ENCODE measurements around the gene CKMT2.

The CKMT2 gene

DNA sequence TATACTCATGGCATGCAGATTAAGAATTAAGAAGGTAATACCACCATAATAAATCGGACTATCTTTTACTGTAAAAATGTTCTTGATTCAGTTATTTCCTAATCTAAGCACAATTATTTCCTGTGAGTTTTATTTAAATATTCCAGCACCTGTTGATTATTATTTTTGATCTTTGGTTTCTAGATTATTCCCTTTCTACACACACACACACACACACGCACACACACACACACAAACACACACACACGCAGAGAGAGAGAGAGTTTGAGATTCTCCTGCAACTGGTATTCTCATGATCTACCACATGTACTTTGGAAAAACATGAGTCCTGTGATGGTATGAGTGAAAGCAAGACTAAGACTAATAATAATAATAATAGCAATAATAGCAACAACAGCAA lies 17.0 kb upstream of the CKMT2 start:
- DNase-seq (ENCODE audit: low spot score) = no peak

DNA sequence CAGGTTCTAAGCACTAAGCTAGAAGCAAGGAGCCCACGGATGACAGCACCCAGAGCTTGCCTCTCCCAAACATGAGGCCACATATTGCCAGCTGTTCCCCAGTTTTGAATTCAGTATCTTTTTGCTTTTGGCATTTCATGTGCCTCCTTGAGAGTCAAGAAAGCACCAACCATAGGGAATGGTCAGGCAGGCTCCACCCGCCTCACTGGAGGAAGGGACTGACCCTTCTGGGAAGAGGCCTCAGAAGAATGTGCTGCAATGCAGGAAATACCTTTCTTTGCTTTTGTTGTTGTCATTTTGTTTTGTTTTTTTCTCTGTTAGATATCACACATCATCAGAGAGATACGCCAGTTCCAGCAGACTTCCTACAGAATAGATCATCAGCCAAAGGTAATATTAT lies 13.7 kb upstream of the CKMT2 start:
- no peak for DNase-seq (ENCODE audit: low spot score)

DNA sequence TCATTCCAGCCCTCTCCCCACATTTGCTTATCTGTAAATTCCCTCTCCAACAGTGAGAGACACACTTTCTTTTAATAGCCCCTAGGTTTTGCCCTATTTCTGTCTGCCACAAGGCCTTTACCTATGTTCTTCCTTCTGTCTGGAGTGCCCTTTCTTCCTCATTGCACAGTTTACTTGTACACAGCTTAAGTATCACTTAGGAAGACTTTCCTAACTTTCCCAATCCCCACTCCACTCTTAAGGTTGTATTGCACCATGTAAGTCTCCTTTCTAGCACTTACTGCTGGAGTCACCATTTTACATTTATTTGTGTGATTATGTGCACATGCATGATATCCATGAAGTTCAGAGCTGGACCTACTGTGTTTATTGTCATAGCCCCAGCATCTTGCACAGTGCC lies 10.8 kb upstream of the CKMT2 start:
- no peak for DNase-seq (ENCODE audit: low spot score)

DNA sequence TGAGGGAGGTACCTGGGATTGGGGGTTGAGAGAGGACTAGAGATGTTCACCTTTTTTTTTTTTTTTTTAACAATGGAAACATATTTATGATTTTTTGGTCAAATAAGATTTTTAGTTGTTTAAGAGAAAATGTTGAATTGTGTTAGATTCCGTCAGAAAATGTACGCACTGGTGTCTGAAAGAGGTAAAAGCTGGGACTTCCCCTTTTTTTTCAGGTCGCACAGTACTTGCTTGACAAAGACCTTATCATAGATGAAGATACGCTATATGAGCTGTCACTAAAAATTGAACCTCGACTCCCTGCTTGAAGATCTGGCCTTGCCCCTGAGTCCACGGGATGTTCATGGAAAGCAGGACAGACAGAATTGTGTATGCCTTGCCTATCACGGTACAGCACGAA lies 7.7 kb upstream of the CKMT2 start:
- no peak for DNase-seq (ENCODE audit: low spot score)

DNA sequence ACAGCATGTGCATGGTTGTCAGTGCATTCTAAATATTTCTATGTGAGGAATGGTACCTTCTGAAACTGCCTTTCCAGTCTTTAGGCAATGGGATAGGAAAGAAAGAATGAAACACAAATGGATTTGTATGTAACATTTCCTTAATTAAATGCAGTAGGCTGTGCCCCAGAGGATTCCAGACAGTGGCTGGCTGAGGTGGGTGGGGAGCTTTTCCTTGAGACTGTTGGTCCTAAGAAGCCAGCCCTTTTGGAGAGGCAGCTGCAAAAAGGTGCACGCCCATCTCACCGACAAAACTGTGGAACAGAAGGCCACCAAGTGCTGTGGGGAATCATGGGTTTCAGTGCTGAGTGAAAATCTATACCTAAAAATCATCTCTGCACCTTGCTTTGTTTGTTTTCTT lies 6.8 kb upstream of the CKMT2 start:
- no peak for DNase-seq (ENCODE audit: low spot score)

DNA sequence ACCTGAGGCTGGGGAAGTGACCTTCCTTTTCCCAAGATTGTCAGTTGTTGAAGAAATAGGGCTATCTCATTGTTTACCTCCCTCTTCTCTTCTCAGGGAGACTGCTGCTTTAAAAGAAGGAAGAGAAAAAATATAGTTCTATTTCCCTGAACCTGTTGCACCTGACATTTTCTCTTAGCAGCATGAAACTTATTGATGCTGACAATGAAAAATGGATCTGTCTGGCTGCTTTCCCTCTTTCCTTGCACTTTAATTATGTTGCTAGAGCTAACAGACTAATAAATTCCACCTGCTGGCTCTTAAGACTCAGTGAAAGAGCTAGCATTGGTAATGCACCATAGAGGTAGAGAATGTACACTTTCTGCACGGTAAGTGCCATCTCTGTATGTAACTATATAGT lies 6.2 kb upstream of the CKMT2 start:
- no peak for DNase-seq (ENCODE audit: low spot score)

DNA sequence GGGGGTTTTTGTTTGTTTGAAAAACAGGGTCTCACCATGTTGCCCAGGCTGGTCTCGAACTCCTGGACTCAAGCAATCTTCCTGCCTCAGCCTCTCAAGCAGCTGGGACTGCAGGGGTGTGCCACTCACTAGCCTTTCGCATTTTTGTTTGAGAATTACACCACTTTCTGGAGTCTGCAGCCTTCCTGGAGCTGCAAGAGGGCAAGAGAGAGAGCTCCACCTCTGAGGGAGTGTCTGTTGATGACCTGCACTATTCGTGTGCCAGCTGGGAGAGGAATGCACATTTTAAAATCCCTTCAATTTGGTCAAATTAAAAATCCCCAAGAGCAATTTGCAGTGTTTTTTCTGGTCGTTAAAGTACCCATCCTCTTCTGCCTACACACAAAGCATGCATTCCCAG lies 5.0 kb upstream of the CKMT2 start:
- no peak for DNase-seq (ENCODE audit: low spot score)

DNA sequence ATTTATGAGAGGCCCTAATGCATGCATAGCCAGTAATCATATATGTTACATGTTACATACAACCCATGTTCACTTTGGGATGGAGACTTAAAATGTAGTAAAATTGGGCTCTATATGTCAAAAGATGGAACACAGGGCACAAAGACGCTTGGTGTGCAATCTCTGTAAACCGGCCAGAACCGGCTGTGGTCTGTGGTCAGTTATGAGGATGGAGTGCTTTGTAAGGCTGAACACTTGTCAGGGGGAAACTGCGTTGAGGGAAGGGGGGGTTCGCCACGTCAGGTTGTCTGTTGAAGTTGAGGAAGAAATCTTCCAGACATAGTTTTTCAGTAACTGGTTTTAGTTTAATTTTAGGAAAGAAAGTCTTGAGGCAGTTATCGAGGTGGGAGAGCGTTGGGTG lies 2.7 kb upstream of the CKMT2 start:
- no peak for DNase-seq (ENCODE audit: low spot score)

DNA sequence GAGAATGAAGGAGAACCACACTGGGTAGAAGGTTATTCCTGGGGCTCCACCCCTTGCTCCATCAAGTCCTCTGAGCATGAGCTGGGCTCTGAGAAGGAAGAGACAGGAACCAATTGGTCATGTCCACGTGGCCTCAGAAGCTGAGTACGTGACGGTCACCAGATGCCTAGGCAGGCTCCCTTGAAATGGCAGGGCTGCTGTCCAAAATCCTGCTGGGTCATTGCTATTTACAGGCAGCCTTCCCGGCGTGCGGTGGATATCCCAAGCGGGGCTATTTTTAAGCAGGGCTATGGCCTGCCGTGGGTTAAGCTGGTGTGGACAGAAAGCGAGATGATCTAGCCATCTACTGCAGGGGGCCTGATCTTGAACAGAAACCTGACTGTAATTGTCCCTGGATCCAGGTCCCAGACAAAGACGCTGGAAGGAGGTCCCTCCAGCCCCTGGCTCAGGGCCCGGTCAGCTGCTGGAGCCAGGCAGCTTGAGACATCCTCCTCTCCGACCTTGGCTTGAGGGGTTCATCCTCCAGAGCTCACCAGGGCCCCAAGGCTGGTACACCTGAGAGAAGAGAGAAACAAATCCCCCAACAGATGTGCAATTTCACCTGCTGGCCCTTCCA lies 550 bp upstream of the CKMT2 start:
- no peak for DNase-seq (ENCODE audit: low spot score)

DNA sequence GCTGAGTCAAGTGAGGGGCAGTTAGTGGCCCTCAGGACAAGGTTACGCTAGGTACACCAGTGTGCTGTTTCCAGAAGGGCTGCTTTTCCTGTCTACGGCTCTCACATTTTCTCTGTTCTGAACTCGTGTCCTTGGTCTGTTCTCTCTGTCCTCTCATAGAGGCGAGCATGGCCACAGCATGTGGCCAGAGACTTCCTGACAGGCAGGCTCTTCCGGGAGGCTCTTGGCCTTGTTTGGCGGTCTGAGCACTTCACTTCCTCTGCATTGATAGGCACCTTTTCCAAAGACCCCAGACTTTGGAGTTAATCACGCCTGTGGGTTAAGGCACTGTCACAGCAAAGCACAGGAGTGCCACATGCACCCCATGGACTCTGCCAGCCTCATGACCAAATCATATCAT lies 1.2 kb downstream of the CKMT2 start:
- no peak for DNase-seq (ENCODE audit: low spot score)

DNA sequence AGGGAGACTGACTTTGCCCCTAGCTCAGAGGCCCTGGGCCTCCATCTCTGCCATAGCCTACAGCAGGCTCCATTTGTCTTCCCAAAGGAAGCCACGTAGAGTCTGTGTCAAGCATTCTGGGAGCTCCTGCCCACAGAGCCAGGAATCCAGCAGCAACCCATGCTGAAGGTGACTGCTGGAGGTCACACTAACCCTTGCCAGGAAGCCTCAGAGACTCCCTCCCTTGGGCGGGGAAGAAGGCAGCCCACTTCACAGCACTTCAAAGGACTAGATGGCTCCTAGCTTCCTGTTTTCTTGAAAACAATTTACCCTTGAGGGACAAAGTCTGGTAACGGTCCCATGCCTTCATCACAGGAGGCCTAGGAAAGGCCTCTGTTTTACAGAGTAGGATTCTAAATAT lies 1.7 kb downstream of the CKMT2 start:
- DNase-seq (ENCODE audit: low spot score) = no peak

DNA sequence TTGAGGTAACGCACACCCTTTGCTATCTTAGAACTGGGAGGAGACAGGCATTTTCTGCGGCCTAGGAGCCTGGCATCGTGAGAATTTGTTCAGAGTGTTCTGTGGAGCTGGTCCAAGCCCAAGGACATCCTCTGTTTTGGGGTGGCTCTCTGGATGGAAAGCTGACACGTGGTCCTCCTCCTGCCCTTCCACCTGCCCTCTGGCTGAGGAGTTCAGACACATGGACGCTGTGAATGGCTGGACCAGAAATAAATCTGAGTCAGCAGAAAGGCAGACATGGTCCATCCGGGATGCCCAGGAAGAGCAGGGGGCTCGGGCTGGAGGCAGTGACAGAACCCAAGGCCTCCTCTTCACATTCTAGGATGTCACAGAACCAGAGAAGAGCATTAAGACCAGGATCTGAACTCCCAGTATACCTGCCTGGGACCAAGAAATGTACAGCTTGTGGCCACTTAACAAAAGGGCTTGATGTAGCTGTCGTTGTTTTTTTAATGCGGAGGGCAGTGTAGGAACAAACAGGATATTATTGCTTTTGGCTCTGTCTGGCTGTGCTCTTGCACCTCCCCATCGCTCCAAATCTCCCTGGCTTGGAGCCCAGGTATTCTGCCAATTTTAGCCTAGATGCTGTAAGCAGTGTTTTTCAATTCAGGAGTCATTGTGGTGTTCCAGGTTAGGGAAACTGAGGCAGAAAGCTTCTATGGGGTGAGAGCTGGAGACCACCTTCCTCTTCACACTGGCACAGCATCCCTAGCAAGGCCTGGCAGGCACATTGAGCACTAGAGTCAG lies 2.4 kb downstream of the CKMT2 start:
- DNase-seq (ENCODE audit: low spot score) = no peak

DNA sequence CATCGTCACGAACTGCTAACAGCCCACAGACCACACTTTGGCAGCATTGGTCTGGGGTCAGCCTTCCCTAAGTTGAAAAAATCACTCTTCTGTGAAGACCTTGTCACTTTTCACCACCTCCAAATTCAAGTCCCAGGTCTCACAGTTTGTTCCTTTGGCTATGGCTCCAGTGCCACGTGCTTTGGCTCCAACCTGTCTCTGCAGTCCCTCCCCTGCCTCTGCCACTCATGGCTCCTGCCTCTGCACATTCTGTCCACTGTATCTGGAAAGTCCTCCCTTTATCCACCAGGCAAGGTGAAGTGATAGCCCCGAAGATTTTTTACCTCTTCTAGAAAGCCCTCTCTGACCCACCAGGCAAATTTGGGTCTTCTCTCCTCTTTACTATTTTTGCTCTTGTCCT lies 5.3 kb downstream of the CKMT2 start:
- no peak for DNase-seq (ENCODE audit: low spot score)

DNA sequence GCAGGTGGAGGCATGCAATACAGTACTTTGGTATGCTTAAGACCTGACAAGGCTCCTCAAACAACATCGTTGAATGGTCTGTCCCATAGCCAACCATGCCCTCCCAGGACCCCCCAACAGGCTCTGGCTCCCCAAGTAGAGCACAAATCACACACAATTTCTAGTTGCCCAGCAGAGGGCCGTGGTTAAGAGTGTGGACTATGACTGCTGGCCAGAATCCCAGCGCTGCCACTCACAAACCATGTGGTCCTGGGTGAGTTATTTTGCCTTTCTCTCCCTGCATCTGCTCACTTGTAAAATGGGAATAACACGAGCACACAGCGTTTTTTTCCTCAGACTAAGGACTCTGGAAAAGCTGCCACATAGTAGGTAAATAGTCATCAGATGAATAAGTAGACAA lies 6.5 kb downstream of the CKMT2 start:
- no peak for DNase-seq (ENCODE audit: low spot score)

DNA sequence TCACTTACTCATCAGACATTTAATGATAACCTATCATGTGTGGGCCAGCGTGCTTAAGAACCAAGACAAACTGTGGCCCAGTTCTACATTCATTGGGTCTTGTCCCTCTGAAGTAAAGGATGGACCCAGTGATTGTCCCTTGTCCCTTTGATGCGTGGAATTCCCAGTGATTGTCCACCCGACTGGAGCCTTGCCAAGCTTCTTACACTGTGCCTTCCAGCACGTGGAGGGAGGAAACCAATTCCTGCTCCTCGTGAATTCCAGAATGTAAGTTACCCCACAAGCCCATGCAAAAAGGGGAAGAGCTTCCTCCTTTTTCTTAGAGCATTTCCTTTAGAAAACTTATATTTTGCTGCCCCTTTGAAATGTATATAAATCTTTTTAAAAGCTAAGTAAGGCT lies 7.9 kb downstream of the CKMT2 start:
- DNase-seq (ENCODE audit: low spot score) = no peak

DNA sequence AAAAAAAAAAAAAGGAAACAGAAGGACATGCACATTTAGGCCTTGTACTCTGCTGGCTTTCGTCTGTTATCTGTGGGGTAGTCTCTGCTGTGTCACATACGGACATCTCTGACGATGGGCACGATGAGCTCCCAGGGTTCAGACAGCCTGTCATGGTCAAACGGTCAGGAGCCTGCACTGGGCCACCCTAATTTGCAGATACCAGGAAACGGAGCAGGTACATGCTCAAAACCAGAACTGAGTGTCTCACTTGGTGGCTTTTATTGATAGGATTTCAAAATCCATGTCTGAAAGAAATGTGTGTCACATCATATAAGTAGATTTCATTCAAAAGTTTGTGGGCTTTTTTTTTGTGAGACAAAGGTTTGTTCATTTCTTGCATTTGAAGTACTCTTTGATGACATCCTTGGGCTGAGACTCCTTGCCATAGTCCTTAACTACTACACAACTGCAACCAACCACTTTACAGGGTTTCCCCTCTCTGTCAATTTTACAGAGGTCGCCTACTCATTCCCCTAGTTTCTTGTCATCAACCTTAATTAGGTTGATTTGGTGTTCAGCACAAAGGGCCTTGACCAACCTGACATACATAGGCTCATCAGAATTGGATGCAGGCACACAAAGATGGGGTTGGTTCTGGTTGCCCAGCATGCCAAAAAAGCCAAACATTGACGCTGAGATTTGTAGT lies 9.0 kb downstream of the CKMT2 start:
- no peak for DNase-seq (ENCODE audit: low spot score)

DNA sequence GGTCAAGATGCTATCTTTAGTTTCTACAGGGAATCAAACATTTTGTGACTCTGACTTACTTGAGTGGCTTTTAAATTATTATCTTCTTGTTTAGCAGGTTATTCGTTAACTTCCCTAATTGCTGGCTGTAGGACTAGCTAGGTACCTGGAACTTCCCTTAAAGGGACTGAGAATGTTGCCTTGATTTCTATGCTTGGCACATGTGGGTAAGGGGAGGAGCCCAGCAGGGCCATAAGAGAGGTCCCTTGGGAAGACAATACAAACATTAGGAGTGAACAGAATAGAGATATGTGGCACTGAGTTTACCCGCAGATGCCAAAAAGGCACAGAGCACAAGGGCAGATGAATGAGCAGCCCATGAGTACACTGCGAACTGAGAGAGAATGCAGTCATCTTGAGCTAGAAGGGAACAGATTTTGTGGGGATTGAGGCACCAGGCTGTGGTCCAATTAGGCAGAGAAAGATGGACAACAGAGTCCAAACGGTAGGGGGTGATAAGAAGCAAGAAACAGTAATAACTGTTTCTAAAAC lies 9.8 kb downstream of the CKMT2 start:
- DNase-seq (ENCODE audit: low spot score) = no peak

DNA sequence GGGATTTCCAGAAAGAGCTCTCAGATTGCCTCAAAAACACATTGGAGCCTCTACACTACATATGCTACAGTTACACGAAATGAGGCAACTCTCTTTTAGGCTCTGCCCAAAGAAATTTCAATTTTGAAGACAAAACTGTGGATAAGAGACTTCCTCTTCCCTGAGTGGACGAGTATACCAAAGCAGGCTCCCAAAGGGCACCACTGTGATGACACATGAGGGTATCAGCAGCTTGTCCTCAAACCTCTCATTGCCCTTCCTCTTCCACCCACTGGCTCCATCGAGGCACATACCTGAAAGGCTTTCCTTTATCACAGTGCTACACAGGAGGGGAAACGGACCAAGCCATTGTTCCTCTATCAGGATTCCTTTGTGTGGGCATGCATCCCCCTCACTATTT lies 11.3 kb downstream of the CKMT2 start:
- no peak for DNase-seq (ENCODE audit: low spot score)

DNA sequence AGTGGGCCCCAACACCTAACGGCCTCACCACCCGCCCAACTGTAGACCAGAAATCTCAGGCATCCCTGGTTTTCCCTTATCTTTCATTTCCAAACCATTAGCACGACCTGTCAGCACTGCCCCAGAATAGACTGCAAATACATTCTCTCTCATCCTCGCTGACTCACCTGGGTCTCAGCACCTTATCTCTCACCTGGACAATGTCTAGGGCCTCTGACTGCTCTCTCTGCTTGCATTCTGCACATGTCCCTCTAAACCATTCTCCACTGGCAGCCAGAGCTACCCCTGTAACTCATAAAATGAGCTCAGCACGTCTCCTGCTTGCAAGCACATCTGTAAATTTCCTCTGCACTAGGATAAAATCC lies 12.7 kb downstream of the CKMT2 start:
- no peak for DNase-seq (ENCODE audit: low spot score)

DNA sequence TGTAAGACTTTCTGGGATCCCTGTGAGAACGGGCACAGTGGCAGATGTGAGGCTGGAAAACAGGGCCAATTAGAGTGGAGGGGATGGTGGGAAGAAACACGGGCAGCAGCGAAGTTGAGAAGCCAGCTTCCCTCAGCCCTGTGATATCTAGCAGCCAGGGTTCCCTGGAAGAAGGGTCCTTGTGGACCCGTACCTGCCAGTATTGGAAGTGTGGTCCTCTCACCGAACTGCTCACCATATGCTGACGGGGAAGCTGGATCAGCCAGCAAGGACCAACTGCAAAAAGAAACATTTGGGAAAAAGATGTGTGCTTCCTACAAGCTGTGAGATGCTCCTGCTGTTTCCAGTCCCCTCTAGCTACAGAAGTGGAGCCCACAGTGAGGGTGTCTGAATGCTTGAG lies 13.6 kb downstream of the CKMT2 start:
- DNase-seq (ENCODE audit: low spot score) = no peak

DNA sequence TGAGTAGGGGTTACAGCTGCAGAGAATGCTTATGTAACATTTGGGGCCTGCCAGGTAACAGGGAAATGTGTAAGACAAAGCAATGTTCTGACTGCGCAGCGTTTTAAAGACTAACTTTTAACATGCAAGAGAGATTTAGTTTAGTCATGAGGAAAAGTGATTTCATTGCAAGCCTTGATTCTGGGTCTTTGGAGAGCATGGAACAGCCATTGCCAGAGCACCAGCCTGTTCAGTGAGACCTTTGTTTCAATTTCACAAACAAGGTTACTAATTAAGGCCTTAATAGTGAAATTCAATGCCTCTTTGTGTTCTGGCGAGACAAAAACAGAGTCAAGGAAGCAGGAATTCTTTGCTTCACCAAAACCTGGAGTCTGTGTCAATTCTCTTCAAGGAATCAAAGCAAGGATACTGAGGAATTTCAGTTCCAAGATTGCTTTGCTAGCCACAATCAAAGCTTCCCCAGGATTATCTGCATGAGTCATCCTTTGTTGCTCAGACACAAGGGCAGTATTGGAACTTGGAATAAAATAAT lies 14.4 kb downstream of the CKMT2 start:
- no peak for DNase-seq (ENCODE audit: low spot score)

DNA sequence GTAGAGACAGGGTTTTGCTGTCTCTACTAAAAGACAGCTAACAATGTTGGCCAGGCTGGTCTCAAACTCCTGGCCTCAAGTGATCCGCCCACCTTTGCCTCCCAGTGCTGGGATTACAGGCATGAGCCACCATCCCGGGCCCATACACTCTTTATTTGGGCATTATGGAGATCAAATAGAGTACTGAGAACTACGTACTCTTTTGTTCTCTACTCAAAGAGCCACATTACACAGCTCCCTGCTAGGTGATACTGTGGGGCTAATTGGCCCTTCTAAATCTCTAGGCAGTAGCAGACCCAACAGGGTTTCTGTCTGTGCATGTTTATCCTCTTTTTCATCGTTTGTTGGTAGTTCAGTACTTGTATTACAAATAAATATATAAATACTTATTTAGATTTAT lies 16.1 kb downstream of the CKMT2 start:
- no peak for DNase-seq (ENCODE audit: low spot score)

DNA sequence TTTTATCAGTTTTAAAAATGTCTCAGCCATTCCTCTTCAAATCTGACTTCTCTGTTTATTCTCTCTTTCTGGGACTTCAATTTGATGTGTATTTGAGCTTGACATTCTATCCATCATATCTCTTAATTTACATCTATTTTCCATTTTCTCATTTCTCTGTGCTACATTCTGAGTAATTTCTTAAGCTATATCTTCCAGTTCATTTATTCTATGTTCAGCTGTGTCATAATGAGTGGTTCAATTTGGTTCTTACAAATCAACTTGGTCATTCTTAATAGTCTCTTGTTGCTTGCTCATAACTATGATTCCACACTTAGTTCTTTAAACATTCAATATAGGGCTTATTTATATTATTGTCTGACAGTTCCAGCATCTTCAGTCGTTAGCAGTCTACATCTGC lies 16.9 kb downstream of the CKMT2 start:
- no peak for DNase-seq (ENCODE audit: low spot score)
